ENCODE data around the gene TRPM3. TPM values are rescaled to one million over a fixed set of nuclear protein-coding genes. Genes with fewer than 3 reads are reported as not detected.
"Not testable (repeated sequence)": the region's sequence is repeated elsewhere in the genome, so short reads cannot be mapped to it uniquely, and the experiment has no call there.

TRPM3 gene
- total RNA-seq, 1 experiment from 2014 or later: 0.07 TPM

DNA sequence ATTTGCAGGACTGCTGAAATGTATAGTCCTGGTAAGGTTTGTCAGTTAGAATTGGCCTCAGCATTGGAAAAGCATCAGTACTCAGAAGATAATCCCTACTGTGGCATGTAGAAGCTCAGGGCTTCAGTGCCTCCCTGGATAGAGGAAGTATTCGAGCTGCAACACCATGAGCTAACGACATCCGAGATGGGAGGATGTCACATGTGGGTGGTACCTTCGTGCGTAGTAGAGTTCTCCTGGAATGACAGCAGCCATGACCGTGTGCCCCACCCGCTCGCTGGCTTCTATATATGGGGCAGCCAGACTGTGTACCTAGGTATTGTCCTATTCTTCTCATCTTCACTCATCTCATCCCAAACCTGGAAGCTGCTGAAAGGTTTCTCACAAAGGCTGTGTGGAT lies 361.2 kb downstream of the TRPM3 start:
- DNase-seq (ENCODE audit: low read depth): no peak

DNA sequence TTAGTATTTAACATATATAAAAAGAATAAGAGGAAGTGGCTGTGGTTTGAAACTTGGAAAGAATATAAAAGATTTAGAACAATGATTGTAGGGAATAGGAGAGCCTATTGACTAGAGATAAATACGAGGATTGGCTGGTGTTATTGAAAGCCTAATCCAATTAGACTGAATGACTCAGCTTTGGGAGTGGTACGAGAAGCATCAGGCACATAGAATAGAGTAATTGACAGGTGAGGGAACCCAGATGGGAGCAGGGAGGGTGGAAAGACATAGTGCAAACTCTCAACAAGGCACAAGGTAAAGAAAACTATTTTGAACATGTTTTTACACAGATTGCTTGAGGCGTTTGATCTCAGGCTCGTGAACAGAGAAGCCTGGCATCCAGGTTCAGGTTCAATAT lies 368.1 kb downstream of the TRPM3 start:
- no peak for DNase-seq (ENCODE audit: low read depth)

DNA sequence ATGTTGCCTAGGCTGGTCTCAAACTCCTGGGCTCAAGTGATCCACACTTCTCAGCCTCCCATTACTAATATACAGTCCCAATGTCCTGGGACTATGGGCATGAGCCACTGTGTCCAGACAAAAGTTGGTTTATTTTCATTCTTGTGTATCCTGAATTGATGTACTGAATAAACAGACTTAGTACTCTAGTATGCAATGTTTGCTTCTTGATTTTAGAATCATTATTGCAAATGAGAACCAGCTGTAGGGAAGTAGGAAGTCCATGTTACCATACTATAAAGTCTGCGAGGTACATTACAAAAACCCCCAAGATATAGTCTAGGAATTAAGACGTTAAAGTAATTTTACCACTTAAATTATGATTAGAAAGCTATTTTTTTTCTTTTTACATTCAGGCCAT lies 372.4 kb downstream of the TRPM3 start:
- no peak for DNase-seq (ENCODE audit: low read depth)

DNA sequence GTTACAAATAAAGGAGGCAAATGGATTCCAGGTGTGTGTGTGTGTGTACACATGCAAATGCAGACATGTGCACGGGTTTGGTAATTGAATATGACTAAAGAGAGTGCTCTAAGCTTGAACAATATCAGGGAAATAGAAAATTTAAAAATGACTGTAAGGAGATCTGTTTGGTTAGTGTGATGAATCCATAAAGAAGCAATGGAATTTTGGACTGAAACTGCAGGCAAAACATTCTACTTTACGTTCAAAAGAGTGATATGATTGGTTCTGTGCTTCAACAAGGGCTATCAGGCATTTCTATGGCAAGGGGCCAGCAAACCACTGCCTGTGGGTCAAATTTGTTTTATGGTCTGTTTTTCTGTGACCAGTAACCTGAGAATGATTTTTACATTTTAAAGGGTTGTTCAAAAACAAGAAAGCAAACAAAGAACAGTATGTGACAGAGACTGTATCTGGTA lies 374.1 kb downstream of the TRPM3 start:
- no peak for DNase-seq (ENCODE audit: low read depth)

DNA sequence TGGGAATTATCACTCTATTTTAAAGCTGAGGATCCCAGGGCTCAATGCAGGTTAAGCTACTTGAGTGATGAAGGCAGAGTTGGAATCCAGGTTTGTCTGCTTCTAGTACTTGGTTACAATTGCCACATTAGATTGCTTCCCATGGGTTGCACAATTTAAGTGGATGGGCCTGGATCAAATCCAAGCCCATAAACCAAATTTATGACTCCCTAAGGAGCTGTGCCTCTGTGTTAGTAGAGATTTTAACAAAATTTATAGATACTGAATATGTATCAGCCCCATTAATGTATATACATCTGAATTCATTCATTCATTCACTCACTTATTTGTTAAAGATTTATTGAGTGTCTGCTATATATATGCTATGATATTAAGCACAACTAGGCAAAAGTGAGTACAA lies 374.7 kb downstream of the TRPM3 start:
- no peak for DNase-seq (ENCODE audit: low read depth)

DNA sequence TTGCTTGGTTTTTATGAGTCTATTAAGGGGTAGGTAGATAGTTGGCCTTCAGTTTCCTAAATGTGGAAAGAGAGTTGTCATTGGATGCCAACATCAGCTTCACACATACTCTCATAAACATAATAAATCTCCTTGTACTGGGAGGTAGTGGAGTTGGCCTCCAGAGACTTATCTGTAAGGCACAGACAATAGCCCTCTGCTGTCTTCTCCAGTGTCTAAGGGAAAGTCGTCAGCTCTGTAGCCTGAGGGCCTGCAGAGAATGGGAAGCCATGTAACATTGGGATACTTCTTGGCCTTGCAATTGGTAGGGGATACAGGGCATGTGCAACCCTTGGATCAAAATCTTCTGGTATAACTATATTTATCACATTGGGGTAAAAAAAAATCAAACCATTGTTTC lies 375.1 kb downstream of the TRPM3 start:
- no peak for DNase-seq (ENCODE audit: low read depth)

DNA sequence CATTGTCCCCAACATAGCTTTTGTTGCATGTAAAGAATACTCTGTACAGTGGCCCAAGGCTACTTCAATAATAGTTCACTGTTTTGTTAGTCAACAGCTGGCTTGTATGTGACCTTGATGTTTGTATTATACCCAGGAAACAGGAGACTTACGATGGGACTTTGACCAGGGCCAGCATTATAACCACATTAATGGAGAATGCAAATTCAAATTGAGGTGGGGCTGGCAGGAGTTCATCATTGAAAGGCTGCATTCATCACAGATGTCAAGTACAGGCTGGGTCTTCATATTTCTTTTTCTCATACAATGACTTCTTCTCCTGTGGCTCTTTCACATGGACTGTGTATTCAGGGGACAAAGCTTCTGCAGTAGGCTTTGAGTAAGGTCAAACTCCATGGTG lies 396.6 kb downstream of the TRPM3 start:
- DNase-seq (ENCODE audit: low read depth): not testable (repeated sequence)

DNA sequence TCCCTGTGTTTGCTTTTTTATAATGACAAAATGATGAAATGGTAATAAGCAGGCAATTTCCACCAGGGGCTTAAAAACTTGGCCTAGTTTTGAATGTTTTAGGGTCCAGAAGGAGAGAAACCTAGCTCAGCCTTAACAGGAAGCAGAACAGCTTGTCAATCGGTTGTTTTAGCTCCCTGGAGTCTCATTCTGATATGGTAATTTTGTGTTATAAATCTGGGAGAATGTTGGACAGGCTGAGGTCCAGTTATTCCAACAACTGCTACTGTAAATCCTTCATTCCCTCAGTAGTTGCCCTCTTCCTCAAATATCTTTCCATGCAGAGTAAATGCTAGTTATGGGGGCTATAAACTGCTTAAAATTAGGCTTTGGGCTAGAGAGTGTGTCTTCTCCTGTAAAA lies 397.4 kb downstream of the TRPM3 start:
- not testable (repeated sequence) for DNase-seq (ENCODE audit: low read depth)

DNA sequence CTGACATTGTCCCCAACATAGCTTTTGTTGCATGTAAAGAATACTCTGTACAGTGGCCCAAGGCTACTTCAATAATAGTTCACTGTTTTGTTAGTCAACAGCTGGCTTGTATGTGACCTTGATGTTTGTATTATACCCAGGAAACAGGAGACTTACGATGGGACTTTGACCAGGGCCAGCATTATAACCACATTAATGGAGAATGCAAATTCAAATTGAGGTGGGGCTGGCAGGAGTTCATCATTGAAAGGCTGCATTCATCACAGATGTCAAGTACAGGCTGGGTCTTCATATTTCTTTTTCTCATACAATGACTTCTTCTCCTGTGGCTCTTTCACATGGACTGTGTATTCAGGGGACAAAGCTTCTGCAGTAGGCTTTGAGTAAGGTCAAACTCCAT lies 414.6 kb downstream of the TRPM3 start:
- not testable (repeated sequence) for DNase-seq (ENCODE audit: low read depth)

DNA sequence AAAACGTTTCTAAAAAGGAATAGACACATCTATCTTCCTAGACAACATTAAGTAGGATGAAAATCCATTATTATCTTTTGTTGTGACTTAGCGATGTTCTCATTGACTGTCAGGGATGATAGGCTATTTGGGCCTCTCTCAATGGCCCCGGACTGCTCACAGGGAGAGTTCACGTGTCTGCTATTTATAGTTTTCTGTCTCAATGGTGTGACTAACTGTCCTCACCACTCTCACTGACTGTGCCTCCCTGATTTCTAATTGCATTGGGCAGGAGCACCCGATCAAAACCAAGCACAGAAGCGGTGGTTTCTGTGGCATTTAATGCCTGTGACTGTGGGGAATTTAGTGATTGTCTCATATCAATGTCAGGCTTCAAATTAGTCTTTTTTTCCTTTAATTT lies 420.3 kb downstream of the TRPM3 start:
- DNase-seq (ENCODE audit: low read depth): no peak

DNA sequence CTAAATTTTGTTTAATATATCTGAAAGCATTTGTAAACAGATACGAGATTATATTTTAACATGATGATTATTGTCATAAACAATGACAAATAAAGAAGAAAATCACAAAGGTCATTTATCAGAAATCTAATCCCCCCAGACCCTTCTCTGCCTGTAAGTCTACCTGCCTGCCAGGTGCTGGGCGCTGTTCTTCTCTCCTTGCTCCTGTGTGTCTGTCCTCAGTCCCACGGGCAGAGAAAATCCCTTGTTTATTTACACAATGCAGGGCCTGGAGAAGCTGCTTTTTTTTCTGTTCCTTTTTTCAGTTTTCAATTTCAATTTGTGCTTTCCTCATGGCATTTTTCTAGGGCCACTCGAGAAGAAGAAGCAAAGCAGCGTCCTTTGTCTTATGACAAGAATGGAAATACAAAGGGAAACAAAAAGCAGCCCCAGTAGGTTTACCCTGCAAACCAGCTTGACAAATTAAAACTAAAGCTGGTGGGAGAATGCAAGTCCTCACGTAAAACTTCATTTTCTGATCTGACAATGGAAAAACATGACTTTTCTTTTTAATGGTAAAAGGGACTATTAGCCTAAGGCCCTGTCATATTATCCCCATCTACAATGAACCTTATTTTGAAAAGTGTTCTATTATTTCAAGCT lies 424.6 kb downstream of the TRPM3 start:
- DNase-seq (ENCODE audit: low read depth): no peak

DNA sequence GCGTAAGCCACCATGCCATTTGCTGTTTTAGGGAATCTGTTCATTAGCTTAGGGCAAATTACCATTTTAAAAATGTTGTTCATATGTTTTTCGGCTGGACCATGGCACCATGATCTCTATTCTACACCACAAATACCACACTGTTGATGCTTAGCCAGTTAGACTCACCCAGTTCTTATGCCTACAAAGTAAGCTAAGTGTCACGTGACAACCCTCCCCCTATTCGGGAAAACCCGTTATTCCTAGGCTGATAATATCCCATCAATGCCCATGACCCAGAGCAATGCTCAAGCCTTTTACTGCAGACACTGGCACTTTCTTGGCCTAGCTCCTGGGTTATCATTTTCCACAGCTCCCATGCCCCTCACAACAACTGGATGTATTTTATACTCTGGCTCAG lies 426.7 kb downstream of the TRPM3 start:
- no peak for DNase-seq (ENCODE audit: low read depth)

DNA sequence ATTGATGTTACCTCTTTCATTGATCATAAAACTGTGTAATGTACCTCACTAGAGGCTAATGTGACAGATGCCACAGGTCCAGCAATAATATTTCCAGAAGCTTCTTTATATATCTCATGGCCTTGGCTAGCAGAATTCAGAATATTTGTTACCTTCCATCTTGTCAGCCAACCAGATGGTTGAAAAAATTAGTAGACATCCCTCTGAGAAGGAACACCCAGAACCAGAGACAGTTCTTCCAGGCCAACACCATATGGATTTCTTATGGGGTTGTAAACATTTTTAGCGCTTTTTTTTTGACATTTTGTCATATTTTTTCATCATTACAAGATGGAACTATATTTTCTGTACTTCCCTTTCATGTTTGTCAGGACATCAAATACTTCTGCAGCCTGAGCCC lies 428.2 kb downstream of the TRPM3 start:
- DNase-seq (ENCODE audit: low read depth): no peak

DNA sequence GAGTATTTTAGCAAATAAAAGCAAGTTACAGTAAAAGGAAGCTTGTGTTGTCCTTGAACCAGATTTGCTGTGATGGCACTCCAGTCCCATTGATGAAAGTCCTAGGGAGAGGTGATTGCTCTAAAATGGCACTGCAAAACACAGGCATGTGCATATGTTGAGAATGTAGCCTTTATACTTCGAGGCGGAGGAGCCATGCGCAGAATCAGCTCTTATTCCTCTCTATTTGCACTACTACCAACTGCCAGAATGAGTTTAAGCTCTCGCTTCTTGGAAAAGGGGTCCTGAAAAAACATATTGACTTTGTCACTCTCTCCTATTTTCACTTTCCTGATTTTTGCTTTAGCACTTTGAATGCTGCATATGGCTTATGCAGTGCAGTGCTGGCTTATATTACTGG lies 429.0 kb downstream of the TRPM3 start:
- DNase-seq (ENCODE audit: low read depth): no peak

DNA sequence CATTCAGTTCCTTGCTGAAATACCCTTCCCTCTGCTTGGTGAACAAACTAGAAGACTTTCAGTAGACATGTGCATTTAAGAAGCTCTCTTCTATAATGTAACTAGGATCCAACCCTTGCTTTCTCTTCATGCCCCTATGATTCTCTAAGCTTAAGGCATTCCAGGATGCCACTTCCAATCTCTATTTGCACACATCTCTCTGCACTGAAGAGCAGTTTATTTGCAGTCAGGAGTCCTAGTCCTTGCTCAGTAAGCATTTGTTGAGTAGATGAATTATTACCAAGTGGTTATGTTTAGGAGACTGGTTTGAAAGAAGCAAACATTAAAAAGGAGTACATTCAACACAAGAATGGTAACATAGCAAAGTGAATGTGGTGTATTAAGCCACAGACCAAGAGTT lies 432.7 kb downstream of the TRPM3 start:
- no peak for DNase-seq (ENCODE audit: low read depth)

DNA sequence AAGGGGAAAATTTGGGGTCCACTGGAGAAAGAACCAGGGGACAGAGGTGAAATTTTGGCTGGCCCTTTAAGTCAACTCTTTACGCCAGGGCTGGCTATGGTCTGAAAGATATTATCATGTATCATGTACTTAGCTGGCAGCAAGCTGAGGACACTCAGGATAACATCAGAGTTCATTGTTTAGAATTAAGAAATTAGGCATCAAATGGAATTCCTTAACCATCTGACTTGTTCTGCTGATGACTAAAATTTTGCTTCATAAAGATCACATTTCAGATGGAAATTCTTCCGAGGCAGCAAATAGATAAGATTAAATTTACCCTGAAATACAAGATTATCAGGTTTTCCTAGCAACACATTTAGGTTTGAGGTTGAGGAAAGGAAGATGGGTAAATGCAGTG lies 437.6 kb downstream of the TRPM3 start:
- DNase-seq (ENCODE audit: low read depth): no peak

DNA sequence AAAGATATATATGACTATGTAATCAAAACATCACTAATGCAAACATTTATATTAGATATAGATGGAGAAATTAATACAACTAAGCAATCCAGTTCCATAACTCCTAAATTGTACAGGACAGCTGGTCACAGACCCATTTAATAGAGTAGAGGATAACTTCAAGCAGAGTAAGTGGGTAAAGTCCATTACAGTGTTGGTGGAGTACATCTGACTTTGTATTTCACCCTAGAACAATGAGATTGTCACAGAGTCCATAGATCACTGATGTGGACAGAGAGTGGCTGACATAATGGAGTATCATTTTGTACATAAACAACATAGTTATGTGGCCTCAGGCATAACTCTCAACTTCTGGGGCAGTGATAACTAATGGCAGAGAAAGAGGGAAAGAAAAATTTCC lies 439.1 kb downstream of the TRPM3 start:
- no peak for DNase-seq (ENCODE audit: low read depth)

DNA sequence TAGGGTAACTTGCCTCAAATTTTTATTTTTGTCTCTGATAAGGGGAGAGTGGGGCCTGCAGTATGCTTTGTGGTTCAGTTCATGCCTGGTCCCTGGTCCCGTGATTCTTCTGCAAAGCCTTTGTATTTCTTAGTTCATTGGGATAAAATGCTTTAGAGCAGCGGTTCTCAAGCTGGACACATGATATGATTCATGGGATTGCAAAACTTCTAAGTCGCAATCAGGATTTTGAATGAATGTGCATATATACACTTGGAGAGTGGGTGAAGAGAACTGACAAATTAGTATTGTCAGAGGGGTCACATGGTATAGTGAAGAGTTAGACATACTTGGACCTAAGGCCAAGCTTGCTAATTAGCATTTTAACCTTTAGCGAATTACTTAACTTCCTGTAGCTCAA lies 441.6 kb downstream of the TRPM3 start:
- DNase-seq (ENCODE audit: low read depth): no peak

DNA sequence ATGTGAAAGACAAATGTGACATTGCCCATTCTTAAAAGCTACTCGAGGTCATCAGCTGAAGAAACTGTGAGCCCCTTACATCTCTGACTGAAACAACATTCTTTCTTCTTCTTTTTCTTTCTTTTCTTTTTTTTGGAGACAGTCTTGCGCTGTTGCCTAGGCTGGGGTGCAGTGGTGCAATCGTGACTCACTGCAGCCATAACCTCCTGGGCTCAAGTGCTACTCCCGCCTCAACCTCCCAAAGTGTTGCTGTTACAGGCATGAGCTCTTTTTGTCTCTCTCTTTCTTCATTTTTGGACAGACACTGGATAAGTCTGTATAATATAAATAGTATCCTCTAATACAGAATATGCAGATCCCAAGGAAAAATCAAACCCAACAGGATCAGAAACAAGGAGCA lies 443.3 kb downstream of the TRPM3 start:
- DNase-seq (ENCODE audit: low read depth): no peak

DNA sequence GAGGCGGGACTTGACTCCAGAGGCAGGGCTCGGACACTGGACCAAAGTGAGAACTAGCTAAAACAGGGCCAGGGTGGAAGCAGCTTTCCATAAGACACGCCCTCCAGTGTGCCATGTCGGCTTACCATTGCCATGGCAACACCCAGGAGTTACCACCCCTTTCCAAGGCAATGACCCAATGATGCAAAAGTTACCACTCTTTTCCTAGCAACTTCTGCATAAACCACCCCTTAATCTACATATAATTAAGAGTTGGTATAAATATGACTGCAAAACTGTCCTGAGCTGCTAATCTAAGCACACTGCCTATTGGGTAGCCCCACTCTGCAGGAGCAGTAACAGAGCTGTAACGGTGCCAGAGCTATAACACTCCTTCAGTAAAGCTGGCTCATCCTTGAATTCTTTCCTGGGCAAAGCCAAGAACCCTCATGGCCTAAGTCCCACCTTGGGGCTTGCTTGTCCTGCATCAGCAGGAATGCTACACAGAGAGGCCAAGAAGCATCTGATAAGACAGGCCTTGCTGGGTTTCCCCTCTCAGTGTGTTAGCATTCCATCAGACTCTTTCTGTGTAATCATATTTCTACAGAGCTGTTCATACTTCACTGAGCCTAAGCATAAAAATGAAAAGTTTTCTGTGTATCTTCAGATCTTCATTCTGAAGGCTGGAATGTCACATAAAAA lies 444.2 kb downstream of the TRPM3 start:
- no peak for DNase-seq (ENCODE audit: low read depth)

DNA sequence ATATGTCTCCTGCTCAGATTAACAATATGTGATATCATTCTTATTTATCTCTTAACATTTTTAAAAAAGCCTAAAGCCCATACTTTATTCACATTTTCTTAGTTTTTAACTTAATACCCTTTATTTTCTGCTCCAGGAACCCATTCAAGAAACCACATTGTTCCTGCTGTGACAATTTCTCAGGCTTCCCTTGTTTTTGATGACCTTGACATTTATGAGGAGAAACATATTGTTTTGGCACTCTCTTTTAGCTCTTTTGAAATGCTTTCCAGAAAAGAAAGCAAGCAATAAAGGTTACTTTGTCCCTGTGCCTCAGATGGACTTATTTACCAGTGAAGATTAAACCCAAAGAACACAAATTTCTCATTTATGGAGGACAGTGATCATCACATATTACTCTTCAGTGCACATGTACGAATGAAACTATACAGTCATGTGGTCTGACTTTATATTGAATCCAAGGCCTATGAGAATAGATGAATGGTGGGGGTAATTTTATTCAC lies 445.5 kb downstream of the TRPM3 start:
- no peak for DNase-seq (ENCODE audit: low read depth)

DNA sequence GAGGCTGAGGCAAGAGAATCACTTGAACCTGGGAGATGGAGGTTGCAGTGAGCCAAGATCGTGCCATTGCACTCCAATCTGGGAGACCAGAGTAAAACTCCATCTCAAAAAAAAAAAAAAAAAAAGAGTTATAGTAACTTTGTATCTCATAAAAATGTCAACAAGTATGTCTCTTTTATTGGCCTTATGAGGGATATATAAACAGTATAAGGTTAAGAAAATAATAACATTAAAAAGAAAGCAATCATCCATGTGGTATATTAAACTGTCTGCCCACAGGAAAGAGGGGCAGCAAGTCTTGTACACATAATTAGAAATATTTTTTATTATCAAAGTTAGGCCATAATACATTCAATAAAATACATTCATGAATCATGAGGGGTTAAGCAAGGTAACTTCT lies 447.6 kb downstream of the TRPM3 start:
- no peak for DNase-seq (ENCODE audit: low read depth)

DNA sequence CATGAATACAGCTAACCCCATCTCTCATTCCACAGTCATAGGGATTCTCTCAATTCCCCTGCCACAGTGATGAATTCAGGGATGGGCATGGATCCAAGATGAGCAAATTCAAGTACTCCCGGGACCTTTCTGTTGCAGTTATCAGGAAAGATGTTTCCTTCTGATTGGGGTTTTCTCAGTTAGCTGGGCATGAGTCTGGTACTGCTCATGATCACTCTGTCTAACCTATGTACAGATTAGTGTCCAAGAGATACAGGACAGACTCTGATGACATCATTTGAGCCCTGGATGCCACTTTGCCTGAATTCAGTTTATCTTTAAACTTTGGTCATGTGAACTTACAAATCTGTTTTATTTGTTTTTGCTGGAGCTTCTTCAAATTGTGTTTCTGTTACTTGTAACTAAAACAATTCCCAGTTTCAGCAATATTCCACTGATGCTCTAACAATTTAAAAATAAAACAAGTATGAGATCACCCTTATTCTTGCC lies 449.2 kb downstream of the TRPM3 start:
- no peak for DNase-seq (ENCODE audit: low read depth)
